ENCODE results near the gene CACNB2. TPM values are rescaled to one million over a fixed set of nuclear protein-coding genes. Genes with fewer than 3 reads are reported as not detected.

Gene CACNB2
- total and polyA plus RNA-seq, 2 of the 13 experiments (the other 11 are each of a cell fraction or from before 2014, with no cell fraction given), result not detected

- in situ Hi-C loops (cut with HindIII; ENCODE audit: extremely low pct_ligation_motif_present, low pct_unique_long_range_greater_than_20kb) (no loop called here), intact Hi-C loops (cut with micrococcal nuclease; ENCODE audit: unreplicated experiment) (no loop called here)
- H3K27ac ChIP-seq (ENCODE audit: extremely low read length, insufficient read depth, low read length), result no peak overlapping the region
- no peak overlapping the region for H3K4me3 ChIP-seq (replicated peaks in 1 of 3; ENCODE audit: insufficient read depth in 1 of 3, low read depth in 2 of 3, low read length in 3 of 3)
- no peaks in the 10 kb centered on the region for H3K79me2 ChIP-seq (ENCODE audit: insufficient read depth, low read length)
- H3K4me1 ChIP-seq (ENCODE audit: insufficient read depth, low read length), result no peaks in the 10 kb centered on the region
- POLR2A ChIA-PET, result no interaction called here
- H3K4me2 ChIP-seq (ENCODE audit: low read depth, low read length), result no peak overlapping the region
- H3K27me3 ChIP-seq (ENCODE audit: control insufficient read depth in 1 of 2, insufficient read depth in 2 of 2, low read length in 2 of 2), result no peaks in the 10 kb centered on the region; a peak in 1 of 5 replicates
- FAIRE-seq (no peak), DNase-seq (ENCODE audit: low spot score) (no peak), ATAC-seq (no peak)
- no peak overlapping the region for H2AFZ ChIP-seq (ENCODE audit: low read length)
- no peak overlapping the region for H3K9ac ChIP-seq (ENCODE audit: insufficient read depth, low read depth, low read length)
- CTCF ChIA-PET (ENCODE audit: low intra/inter-chr PET ratio, low total read pairs), result no interaction called here
- 13% methylated on average over 12 of the region's 12 CpGs for WGBS (ENCODE audit: low lambda C conversion rate)
- no peaks in the 10 kb centered on the region for H3K36me3 ChIP-seq (replicated peaks in 1 of 2; ENCODE audit: control insufficient read depth in 1 of 2, insufficient read depth in 2 of 2, low read length in 2 of 2)
- no peaks in the 10 kb centered on the region for H4K20me1 ChIP-seq (ENCODE audit: insufficient read depth, low read length)
- BruUV-seq (replicated peaks), result no TSS peak
- no peaks in the 10 kb centered on the region for H3K9me3 ChIP-seq (ENCODE audit: low read length)
- TF ChIP-seq MXD3 (CRISPR knock-in tag; IDR thresholded peaks at IDR 0.05) (no peak), HMG20A (CRISPR knock-in tag; IDR thresholded peaks at IDR 0.05; ENCODE audit: borderline replicate concordance) (no peak), SP2 (CRISPR knock-in tag; IDR thresholded peaks at IDR 0.05) (no peak), TBX3 (IDR thresholded peaks at IDR 0.05; ENCODE audit: borderline replicate concordance) (no peak), ESRRA (CRISPR knock-in tag; IDR thresholded peaks at IDR 0.05; ENCODE audit: low read depth) (no peak), GLMP (CRISPR knock-in tag; IDR thresholded peaks at IDR 0.05; ENCODE audit: borderline replicate concordance) (no peak), ZNF816 (CRISPR knock-in tag; IDR thresholded peaks at IDR 0.05; ENCODE audit: borderline replicate concordance) (no peak), MAFK (conservative IDR thresholded peaks at IDR 0.05 in 1 of 2, IDR thresholded peaks at IDR 0.05 in 1 of 2; ENCODE audit: low read length in 2 of 2) (no peak), SNAPC2 (CRISPR knock-in tag; IDR thresholded peaks at IDR 0.05) (no peak), ZNF407 (CRISPR knock-in tag; IDR thresholded peaks at IDR 0.05; ENCODE audit: not compliant biosample characterization) (no peak), RBAK (CRISPR knock-in tag; IDR thresholded peaks at IDR 0.05) (no peak), BHLHE40 (IDR thresholded peaks at IDR 0.05; ENCODE audit: low read length) (no peak), DNMT1 (CRISPR knock-in tag; IDR thresholded peaks at IDR 0.05) (no peak), CBFB (CRISPR knock-in tag; IDR thresholded peaks at IDR 0.05) (no peak)
These were observed 100.1 kb downstream of the CACNB2 start for GRCh38 chr10:18240185-18240882.
